Left ventricle myocardium inferior (tissue), 1 donor: Measurements from ENCODE around the gene POLE. TPM values are rescaled to one million over a fixed set of nuclear protein-coding genes. Genes with fewer than 3 reads are reported as not detected.

Experiments
- DNase-seq: peaks from one replicate; pipeline ENCODE4 v3.0.0-alpha.2; 2020
- H3K27ac ChIP-seq: fragments of 200-600 bp; replicated peaks from 2 replicates; pipeline ENCODE4 v1.8.0; 2021
- H3K27me3 ChIP-seq: fragments of 200-600 bp; 2 replicates; pipeline ENCODE4 v1.8.0; 2021; ENCODE audit warnings: low read depth
- H3K36me3 ChIP-seq: fragments of 200-600 bp; 2 replicates; pipeline ENCODE4 v1.8.0; 2021
- H3K4me1 ChIP-seq: fragments of 200-600 bp; 2 replicates; pipeline ENCODE4 v1.8.0; 2021
- H3K4me3 ChIP-seq: fragments of 200-600 bp; 2 replicates; pipeline ENCODE4 v1.8.0; 2021; ENCODE audit warnings: mild to moderate bottlenecking, moderate library complexity
- H3K9me3 ChIP-seq: fragments of 200-600 bp; replicated peaks from 2 replicates; pipeline ENCODE4 v1.8.0; 2021
- intact Hi-C: fragments of 100-400 bp; cut with micrococcal nuclease; formaldehyde crosslinking; loops from one replicate; pipeline ENCODE4 v1.11.0; 2022
- total RNA-seq: library from RNA; stranded (reverse); fragmentation: NEBNext Ultra II Directional; extraction: Animal tissue kit (Norgen Biotek cat#: 25700); gene quantifications from one replicate; pipeline ENCODE4 v1.2.1, GENCODE V29; 2021
- TF ChIP-seq, protein P1 (sequence below): fragments of 200-600 bp; IDR thresholded peaks from 2 replicates; pipeline ENCODE4 v1.8.0; 2021; ENCODE audit warnings: antibody characterized with exemption, mild to moderate bottlenecking, borderline replicate concordance
- donor health status: DM: no; HTN: yes; CAD: no; lungs with severe emphysema.

POLE gene
- total RNA-seq, 1 donor from 2014 or later = 9.0 TPM

DNA sequence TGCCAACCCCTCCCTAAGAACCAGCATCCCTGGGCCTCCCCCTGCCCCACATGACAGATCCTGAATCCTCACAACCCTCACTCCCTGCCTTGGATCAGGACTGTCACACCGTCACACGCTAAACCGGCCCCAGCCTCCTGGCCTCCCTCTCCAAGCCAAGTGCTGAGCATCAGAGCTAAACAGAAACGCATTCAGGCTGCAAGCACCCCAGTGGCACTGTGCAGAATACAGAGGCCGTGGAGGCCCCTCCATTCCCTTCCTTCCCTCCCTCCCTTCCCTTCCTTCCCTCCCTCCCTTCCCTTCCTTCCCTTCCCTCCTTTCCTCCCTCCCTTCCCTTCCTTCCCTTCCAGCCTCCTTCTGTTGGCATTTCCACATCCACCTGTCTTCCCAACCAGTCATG is 12.6 kb downstream of the POLE start:
- intact Hi-C loops = no loop called here
- H3K9me3 ChIP-seq = no peaks in the 10 kb centered on the region
- TF ChIP-seq, protein P1, sequence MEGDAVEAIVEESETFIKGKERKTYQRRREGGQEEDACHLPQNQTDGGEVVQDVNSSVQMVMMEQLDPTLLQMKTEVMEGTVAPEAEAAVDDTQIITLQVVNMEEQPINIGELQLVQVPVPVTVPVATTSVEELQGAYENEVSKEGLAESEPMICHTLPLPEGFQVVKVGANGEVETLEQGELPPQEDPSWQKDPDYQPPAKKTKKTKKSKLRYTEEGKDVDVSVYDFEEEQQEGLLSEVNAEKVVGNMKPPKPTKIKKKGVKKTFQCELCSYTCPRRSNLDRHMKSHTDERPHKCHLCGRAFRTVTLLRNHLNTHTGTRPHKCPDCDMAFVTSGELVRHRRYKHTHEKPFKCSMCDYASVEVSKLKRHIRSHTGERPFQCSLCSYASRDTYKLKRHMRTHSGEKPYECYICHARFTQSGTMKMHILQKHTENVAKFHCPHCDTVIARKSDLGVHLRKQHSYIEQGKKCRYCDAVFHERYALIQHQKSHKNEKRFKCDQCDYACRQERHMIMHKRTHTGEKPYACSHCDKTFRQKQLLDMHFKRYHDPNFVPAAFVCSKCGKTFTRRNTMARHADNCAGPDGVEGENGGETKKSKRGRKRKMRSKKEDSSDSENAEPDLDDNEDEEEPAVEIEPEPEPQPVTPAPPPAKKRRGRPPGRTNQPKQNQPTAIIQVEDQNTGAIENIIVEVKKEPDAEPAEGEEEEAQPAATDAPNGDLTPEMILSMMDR = no peak
- no peaks in the 10 kb centered on the region for H3K4me1 ChIP-seq
- H3K36me3 ChIP-seq = peaks cover 71% of the 10 kb centered on the region
- DNase-seq = no peak
- H3K27me3 ChIP-seq = no peaks in the 10 kb centered on the region
- H3K4me3 ChIP-seq = no peak overlapping the region
- H3K27ac ChIP-seq = no peak overlapping the region

DNA sequence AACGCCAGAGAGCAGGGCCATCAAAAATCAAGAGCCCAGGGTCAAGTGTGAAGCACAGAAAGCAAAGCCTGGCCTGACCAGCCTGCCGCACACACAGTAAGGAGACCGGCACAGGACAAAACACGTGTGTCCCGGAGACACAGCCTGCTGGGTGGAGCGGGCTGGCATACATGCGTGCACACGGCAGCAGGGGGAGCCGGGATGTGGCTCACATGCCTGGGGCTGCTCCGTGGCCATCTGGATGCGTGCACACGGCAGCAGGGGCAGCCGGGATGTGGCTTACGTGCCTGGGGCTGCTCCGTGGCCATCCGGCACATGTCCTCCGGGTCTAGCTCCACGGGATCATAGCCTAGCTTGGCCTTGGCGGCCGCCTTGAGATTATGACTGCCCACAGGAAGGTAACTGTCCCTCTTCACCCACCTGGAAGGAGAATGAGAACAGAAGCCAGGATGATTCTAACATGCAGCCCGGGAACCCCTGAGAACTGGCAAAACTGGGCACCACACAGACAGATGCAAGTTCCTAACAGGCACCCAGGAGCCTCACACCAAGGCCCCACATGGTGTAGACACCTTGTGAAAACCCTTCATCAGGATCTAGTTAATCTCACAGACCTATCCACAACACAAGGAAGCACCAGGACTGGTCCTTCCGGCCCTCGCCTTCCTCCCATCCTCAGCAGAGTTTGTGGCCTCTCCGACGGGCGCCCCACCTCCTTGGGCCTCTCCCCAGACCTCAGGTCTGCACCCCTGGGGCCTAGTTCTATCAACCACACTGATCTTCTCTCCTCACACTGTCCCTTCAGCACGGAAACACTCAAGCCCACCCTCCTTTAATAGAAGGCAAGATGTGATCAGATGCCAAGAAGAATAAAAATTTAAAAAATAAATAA is 13.6 kb downstream of the POLE start:
- TF ChIP-seq, protein P1 = no peak
- Histone ChIP-seq H3K27me3 (no peaks in the 10 kb centered on the region), H3K27ac (no peak overlapping the region), H3K4me3 (no peak overlapping the region), H3K36me3 (peaks cover 80% of the 10 kb centered on the region), H3K4me1 (no peaks in the 10 kb centered on the region), H3K9me3 (no peaks in the 10 kb centered on the region)
- no peak for DNase-seq
- intact Hi-C loops = no loop called here

DNA sequence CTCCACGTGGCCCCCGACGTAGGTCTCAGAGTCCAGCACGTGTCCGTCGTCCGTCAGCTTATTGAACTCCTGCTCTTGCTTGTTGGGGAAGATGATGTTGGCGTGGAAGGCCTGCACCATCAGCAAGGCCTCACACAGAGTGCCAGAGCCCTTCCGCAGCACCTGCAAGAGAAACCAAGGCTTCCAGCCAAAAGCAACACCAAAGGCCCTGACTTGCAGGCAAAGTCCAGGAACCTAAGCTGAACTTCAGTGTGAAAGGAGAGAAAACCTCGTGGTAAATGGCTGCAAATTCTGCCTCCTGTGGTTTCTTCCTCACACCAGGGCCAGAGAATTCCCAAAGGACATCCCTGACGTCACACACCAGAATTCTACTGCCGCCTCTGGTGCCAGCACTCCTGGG is 14.5 kb downstream of the POLE start:
- no peaks in the 10 kb centered on the region for H3K9me3 ChIP-seq
- intact Hi-C loops = no loop called here
- TF ChIP-seq, protein P1 = no peak
- H3K4me1 ChIP-seq = no peaks in the 10 kb centered on the region
- no peak overlapping the region for H3K4me3 ChIP-seq
- DNase-seq = no peak
- peaks cover 80% of the 10 kb centered on the region for H3K36me3 ChIP-seq
- H3K27ac ChIP-seq = no peak overlapping the region
- no peaks in the 10 kb centered on the region for H3K27me3 ChIP-seq

DNA sequence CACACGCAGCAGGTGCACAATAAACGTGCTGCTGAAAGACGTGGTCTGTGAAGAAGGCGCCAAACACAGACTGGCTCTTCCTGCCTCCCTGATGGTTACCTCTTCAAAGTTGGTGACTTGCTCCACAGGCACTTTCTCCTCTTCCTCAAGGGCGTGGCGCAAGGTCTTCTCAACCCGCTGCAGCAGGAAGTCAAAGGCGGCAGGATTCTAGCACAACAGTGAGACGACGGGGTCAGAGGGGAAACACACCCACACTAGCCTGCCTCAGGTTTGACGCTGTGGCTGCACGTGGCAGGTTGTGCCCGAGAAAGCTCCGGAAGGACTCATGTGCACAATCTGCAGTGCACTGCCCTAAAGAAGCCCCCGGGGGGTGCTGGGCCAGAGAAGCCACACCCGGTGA is 15.0 kb downstream of the POLE start:
- intact Hi-C loops = no loop called here
- no peaks in the 10 kb centered on the region for H3K9me3 ChIP-seq
- H3K27ac ChIP-seq = no peak overlapping the region
- H3K36me3 ChIP-seq = peaks cover 80% of the 10 kb centered on the region
- no peaks in the 10 kb centered on the region for H3K4me1 ChIP-seq
- TF ChIP-seq, protein P1 = no peak
- H3K27me3 ChIP-seq = no peaks in the 10 kb centered on the region
- no peak for DNase-seq
- no peak overlapping the region for H3K4me3 ChIP-seq

DNA sequence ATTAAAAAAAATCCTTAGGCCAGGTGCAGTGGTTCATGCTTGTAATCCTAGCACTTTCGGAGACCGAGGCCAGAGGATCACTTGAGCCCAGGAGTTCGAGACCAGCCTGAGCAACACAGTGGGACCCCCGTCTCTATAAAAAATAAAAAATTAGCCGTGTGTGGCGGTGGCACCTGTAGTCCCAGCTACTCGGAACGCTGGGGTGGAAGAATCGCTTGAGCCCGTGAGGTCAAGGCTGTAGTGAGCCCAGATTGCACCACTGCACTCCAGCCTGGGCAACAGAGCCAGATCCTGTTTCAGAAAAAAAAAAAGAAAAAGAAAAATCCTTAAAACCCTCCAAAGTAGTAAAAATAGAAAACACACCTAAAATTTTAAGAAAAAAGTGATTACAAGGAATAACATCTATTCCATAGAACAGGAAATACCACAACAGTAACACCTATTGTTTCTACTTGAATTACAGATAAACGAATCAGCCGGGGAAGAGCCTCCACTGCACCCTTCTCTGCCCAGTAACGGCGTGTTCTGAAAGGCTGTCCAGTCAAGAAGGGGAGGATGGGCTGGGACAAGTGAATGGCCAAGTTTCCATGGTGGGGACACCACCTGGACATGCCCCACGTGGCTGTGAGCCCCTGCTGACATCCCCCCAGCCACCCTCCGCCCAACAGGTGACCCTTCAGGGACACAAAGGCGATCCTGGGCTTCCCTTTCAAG is 17.8 kb downstream of the POLE start:
- intact Hi-C loops = no loop called here
- Histone ChIP-seq H3K4me1 (no peaks in the 10 kb centered on the region), H3K27ac (no peak overlapping the region), H3K4me3 (no peak overlapping the region), H3K27me3 (no peaks in the 10 kb centered on the region), H3K36me3 (peaks cover 77% of the 10 kb centered on the region), H3K9me3 (no peaks in the 10 kb centered on the region)
- DNase-seq = no peak
- TF ChIP-seq, protein P1 = no peak
